NT2/D1 (cell line): Measurements from ENCODE around the gene ARHGEF4.

Experiments used
- SUZ12 ChIP-seq: IDR thresholded peaks from 2 replicates; pipeline ENCODE4 v1.6.1; 2011; ENCODE audit not compliant: insufficient read length, insufficient read depth; ENCODE audit errors: extremely low read depth
- YY1 ChIP-seq: IDR thresholded peaks from 2 replicates; pipeline ENCODE4 v1.6.1; 2011; ENCODE audit not compliant: insufficient read length, insufficient read depth
- ZNF274 ChIP-seq: IDR thresholded peaks from 2 replicates; pipeline ENCODE4 v1.6.1; 2011; ENCODE audit warnings: mild to moderate bottlenecking, low read depth, low read length

DNA sequence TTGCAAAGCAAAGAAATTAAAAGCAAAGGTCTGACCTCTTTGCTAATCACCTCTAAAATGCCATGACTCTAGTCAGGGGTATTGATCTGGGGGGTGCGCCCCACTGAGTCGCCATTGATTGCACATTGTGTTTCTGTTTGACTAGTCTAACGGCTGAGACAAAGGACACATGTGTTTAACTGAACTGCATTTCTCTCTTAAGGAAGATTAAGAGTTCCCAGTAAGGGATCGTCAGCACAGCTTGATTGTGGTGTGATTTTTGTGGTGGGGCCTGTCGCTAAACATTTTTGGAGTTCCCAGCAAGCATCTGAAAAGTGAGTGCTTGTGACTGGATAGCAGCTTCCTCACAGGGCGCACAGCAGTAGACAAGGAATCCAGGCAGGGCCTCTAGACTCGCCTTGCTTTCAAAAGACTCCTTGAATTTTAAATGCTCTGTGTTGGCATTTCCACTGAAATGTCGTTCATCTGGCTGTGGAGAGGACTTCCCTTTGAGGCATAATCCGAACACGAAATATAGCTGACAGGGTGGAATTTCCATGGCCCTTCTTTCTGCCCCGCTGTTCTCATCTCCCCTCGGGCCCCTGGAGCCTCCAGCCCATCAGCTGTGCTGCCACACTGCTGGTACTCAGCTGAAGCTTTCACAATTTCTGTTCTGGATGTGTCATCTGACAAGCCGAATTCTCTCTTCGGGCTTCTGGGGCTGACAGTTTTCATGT lies 130.2 kb downstream of the ARHGEF4 start:
- no peak for TF ChIP-seq YY1
- TF ChIP-seq ZNF274, result no peak
- no peak for TF ChIP-seq SUZ12
